Measurements from ENCODE around the gene RBM19. TPM values are rescaled to one million over a fixed set of nuclear protein-coding genes. Genes with fewer than 3 reads are reported as not detected.

The RBM19 gene
- total and polyA plus RNA-seq, 2 donors (not counting 3 experiments of a cell fraction or from before 2014, with no cell fraction given), result 13.2 to 34.4 TPM

- DNase-seq (ENCODE audit: low read depth, low spot score), result peak; percentile 79
- Histone ChIP-seq H4K20me1 (replicated peaks; ENCODE audit: control insufficient read depth, extremely low read depth, insufficient read depth, low read length) (no peaks in the 10 kb centered on the region), H3K27ac (ENCODE audit: insufficient read depth, low read depth, low read length) (no peak overlapping the region), H2AFZ (ENCODE audit: low read depth, low read length) (no peak overlapping the region), H3K27me3 (ENCODE audit: control insufficient read depth in 2 of 2, insufficient read depth in 2 of 2, low read length in 2 of 2) (no peaks in the 10 kb centered on the region), H3K4me1 (ENCODE audit: control insufficient read depth, extremely low read depth, insufficient read depth, low read length) (no peaks in the 10 kb centered on the region), H3K9me3 (replicated peaks; ENCODE audit: control insufficient read depth, insufficient read depth, low read length) (no peaks in the 10 kb centered on the region), H3K4me2 (ENCODE audit: insufficient read depth, low read length) (no peak overlapping the region), H3K79me2 (ENCODE audit: control insufficient read depth, insufficient read depth, low read length) (no peaks in the 10 kb centered on the region), H3K4me3 (replicated peaks in 1 of 3; ENCODE audit: insufficient read depth in 1 of 3, low read depth in 1 of 3, low read length in 3 of 3) (no peak overlapping the region), H3K9me1 (replicated peaks; ENCODE audit: control insufficient read depth, extremely low read depth, insufficient read depth, low read length) (no peaks in the 10 kb centered on the region), H3K9ac (replicated peaks; ENCODE audit: extremely low read depth, insufficient read depth, low read length) (no peak overlapping the region), H3K36me3 (ENCODE audit: control insufficient read depth in 2 of 2, extremely low read depth in 1 of 2, insufficient read depth in 2 of 2, low read length in 2 of 2) (peaks cover 0 to under 1% of the 10 kb centered on the region in 2 experiments)
- ChIA-PET POLR2A (interaction anchor here (0.6 kb wide), 1 partner anchor 460 kb away, joined by 3 read pairs; no protein-coding TSS in a partner anchor), CTCF (interaction anchor here (0.6 to 8.0 kb wide), 11 partner anchors 51 to 472 kb away, joined by 3 to 112 read pairs (median 3); no protein-coding TSS in a partner anchor)
- intact Hi-C loops (cut with micrococcal nuclease) (loop anchor here (1.0 to 5.0 kb wide), 6 partner anchors 81 to 716 kb away; no protein-coding TSS in a partner anchor), dilution Hi-C loops (cut with MboI; ENCODE audit: extremely low pct_ligation_motif_present, low sequenced_read_pairs) (no loop called here)
- TF ChIP-seq FOS (IDR thresholded peaks at IDR 0.05; ENCODE audit: borderline replicate concordance, insufficient read depth, low read length) (no peak), POLR2AphosphoS5 (IDR thresholded peaks at IDR 0.05; ENCODE audit: insufficient read depth, low read depth, low read length) (no peak), CTCF (IDR thresholded peaks at IDR 0.05; ENCODE audit: extremely low read depth in 1 of 2, insufficient read depth in 1 of 2, low read depth in 1 of 2, low read length in 2 of 2) (peak; percentile 89 to 91), MYC (IDR thresholded peaks at IDR 0.05; ENCODE audit: low read depth, low read length) (no peak), MAX (IDR thresholded peaks at IDR 0.05; ENCODE audit: insufficient read depth, insufficient read length) (no peak), GATA2 (IDR thresholded peaks at IDR 0.05; ENCODE audit: insufficient read depth, insufficient read length, low read depth, low read length) (no peak), JUN (IDR thresholded peaks at IDR 0.05; ENCODE audit: borderline replicate concordance, insufficient read depth, insufficient read length, low read depth) (no peak), EZH2 (IDR thresholded peaks at IDR 0.05; ENCODE audit: borderline replicate concordance, low read depth, low read length, severe bottlenecking) (no peak), POLR2A (IDR thresholded peaks at IDR 0.05; ENCODE audit: low read depth, low read length) (no peak)
- peak; percentile 95 for FAIRE-seq
- BruUV-seq (replicated peaks), result no TSS peak
Measured at GRCh38 chr12:113912760-113913329, 53.3 kb downstream of the RBM19 start.

Measured in endothelial cell of umbilical vein (primary cell).